Measurements from ENCODE around the gene ARHGAP45.

Gene ARHGAP45

DNA sequence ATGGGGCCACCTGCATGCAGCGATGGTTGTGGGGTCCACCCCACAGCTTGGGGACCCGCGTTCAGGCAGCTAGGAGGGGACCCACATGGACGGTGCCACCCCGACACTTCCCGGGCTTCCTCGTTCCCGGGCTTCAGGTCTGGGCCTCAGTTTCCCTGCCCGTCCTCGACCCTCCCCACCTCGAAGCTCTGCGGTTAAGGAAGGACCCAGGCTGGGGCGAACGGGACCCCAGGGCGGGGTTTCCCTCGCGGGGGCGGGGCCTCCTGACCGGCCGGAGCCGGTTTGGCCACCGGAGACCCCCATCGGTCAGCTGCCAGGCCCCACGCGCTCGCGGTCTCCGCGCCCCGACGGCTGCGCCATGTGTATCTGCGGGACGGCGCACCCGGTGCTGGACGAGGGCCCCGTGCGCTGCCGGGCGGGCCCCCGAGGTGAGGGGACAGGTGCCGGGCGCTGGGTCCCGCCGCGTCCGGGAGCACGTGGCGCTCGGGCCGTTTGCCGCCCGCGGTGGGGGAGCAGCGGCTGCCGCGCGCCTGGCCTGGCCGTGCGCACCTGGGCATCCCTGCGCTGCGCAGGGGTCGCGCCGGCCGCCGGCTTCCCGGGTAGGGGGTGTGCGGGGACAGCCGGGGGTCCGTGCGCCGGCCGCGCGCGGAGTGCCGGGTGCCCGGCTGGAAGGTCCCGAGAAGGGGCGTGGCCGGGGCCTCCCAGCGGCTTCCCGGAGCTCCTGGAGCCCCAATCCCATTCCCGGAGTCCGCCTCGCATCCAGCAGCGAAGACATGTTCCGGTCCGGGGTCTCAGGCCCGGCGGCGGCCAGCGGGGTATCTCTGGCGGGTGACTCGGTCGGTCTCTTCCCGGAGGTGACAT lies 4.2 kb downstream of the ARHGAP45 start:
- no peak for DNase-seq

DNA sequence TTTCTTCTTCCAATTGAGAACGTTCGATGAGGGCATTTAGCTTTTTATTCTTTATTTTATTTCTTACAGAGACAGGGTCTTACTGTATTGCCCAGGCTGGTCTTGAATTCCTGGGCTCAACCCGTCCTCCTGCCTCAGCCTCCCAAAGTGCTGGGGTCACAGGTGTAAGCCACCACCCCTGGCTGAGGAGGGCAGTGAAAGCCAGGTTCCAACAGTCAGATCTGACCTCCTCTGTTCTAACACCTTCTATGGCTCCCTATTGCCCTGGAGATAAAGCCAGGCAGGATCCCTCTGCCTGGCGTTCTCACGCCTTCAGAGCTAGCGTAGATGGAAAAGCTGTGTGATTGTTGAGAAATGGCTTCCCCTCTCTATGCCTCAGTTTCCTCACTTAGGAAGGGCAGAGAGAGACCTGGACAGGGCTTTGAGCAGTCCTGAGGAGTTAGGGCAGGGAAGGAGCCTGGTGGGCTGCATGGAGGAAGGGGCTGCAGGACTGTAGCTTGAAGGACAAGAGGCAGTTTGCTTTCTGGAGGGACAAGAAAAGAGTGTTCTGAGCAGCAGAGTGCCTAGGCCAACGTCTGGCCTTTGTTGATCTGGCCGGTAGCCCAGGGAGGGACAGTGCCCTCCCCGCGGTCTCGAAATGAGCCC lies 5.5 kb downstream of the ARHGAP45 start:
- no peak for DNase-seq

DNA sequence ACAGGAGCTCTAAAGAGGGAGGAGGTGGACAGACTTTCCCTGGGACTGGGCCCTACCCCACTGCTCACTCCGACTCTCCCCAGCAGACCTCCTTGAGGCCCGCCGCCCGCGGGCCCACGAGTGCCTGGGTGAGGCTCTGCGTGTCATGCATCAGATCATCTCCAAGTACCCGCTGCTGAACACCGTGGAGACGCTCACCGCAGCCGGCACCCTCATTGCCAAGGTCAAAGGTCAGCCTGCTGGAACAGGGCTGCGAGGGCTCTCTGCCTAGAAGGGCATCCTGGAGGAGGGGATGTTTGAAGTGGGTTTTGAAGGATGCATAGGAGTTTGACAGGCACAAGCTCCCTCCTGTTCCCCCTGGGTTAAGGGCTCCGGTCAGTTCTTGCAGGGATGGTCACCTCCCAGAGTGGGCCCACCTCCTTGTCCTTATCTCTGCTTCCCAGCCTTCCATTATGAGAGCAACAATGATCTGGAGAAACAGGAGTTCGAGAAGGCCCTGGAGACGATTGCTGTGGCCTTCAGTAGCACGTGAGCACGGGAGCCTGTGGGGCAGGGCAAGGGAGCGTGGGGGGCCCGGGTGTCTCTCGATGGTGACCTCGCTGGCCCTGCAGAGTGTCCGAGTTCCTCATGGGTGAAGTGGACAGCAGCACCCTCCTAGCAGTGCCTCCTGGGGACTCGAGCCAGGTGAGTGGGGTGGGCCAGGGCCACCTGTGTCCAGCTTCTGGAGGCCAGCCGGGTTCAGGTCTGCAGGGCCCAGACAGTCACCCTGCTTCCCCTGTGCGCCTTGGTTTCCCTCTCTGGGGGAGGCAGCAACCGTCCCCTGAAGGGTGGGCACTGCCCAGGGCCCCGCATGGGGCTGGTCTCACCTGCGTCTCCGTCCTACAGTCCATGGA lies 6.3 kb downstream of the ARHGAP45 start:
- DNase-seq = no peak

DNA sequence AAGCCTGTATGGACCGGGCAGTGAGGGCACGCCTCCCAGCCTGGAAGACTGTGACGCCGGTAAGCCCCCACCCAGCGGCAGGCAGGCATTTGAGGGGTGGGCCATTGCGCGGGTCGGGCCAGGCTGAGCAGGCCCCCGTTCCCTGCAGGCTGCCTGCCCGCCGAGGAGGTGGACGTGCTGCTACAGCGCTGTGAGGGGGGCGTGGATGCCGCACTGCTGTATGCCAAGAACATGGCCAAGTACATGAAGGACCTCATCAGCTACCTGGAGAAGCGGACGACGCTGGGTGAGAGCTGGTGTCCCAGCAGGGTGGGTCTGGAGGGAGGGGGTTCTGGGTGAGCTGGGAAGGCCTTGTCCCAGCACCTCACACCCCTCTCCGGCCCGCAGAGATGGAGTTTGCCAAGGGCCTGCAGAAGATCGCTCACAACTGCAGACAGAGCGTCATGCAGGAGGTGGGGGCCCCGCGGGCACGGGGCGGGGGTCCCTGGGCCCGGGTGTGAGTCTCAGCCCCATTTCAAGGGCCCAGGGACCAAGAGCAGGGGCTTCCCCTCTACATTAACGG lies 7.1 kb downstream of the ARHGAP45 start:
- DNase-seq = no peak

GRCh38 chr19:1074544-1075283 lies 7.7 kb downstream of the ARHGAP45 start:
- DNase-seq = peak; percentile 92

DNA sequence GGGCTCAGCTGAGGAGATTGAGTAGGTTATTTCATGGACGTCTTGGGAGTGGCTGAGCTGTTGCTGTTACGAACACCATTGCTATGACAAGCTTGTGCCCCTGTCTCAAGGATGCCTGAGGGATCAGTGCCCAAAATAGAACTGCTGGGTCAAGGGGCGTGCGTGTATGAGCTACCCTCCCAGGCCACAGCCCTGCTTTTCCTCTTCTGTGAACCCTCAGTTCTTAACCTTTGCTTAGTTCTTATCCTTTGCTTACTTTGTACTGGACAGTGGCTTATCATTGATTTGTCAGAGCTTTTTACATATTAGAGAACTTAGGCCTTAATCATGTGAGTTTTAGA lies 9.0 kb downstream of the ARHGAP45 start:
- DNase-seq = no peak

DNA sequence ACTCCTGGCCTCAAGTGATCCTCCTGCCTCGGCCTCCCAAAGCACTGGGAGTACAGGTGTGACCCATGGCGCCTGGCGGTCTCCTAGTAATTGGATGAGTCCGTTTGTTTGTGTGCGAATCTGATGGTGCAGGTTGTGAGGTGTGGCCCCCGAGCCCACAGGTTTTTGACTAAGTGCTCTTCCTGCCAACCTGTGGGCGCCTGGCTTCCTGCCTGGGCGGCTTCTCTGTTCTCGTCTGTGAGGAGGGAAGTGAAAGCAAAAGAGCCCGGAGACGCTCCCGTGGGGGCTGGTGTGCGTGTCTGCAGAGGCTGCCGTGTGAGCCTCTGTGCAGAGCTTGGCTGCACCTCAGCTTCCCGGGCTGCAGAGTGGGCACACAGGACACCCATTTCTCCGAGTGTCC lies 10.0 kb downstream of the ARHGAP45 start:
- DNase-seq = no peak

DNA sequence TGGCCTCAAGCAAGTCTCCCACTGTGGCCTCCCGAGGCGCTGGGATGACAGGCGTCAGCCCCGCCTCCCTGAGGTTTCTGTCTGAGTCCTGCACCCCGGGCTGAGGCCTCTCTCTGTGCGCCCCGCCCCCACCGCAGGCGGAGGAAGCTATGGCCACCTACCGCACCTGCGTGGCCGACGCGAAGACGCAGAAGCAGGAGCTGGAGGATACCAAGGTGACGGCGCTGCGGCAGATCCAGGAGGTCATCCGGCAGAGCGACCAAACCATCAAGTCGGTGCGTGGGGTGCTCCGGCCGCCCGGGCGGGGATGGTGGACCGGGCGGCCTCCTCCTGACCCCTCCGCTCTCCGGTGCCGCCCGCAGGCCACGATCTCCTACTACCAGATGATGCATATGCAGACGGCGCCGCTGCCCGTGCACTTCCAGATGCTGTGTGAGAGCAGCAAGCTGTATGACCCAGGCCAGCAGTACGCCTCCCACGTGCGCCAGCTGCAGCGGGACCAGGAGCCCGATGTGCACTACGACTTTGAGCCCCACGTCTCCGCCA lies 12.7 kb downstream of the ARHGAP45 start:
- DNase-seq = no peak

- no peak for DNase-seq
Measured at GRCh38 chr19:1080360-1081161, 13.6 kb downstream of the ARHGAP45 start.

GRCh38 chr19:1081301-1082164 lies 14.6 kb downstream of the ARHGAP45 start:
- DNase-seq = no peak

GRCh38 chr19:1082165-1082927 lies 15.4 kb downstream of the ARHGAP45 start:
- peak; percentile 86 for DNase-seq

DNA sequence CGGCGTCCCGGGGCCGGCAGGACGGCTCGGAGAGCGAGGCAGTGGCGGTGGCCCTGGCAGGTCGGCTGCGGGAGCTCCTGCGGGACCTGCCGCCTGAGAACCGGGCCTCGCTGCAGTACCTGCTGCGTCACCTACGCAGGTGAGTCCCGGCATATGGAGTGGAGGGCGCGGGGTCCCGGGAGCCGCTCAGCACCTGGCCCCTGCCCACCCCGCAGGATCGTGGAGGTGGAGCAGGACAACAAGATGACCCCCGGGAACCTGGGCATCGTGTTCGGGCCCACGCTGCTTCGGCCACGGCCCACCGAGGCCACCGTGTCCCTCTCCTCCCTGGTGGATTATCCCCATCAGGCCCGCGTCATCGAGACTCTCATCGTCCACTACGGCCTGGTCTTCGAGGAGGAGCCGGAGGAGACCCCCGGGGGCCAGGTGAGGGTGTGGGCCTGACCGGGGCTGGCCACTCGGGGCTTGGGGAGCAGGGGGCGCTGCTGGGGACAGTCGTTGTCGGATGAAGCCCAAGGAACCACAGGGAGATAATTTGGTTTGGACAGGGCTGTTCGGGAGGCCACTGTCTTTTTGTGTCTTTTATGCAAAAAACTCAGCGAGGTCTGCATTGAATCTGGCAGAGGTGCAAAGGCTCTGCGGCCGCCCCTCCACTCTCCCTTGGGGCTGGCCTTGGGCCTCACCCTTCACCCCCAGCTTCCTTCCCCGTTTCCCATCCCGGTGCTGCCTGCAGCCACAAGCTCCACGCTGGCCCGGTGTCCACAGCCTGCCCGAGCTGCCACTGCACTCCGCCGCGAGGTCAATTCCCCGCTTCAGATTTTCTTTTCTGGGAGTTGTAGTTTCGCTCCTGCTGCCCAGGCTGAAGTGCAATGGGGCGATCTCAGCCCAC lies 16.2 kb downstream of the ARHGAP45 start:
- no peak for DNase-seq

GRCh38 chr19:1084024-1084868 lies 17.3 kb downstream of the ARHGAP45 start:
- DNase-seq = no peak

DNA sequence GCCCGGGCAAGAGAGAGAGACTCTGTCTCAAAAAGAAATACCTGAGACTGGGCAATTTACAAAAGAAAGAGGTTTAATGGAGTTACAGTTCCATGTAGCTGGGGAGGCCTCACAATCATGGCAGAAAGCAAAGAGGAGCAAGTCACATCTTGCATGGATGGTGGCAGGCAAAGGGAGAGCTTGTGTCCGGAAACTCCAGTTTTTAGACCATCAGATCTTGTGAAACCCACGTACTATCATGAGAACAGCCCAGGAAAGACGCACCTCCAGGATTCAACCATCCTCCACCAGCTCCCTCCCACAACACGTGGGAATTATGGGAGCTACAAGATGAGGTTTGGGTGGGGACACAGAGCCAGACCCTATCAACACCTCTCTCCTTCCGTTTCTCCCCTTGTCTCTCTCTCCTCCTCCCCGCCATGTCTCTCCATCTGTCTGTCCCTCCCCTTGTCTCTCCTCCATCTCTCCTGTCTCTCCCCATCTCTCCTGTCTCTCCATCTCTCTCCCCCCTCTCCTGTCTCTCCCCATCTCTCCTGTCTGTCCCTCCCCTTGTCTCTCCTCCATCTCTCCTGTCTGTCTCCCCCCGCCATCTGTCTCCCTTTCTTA lies 18.2 kb downstream of the ARHGAP45 start:
- DNase-seq = no peak

- no peak for DNase-seq
Measured at GRCh38 chr19:1085676-1086442, 18.9 kb downstream of the ARHGAP45 start.

DNA sequence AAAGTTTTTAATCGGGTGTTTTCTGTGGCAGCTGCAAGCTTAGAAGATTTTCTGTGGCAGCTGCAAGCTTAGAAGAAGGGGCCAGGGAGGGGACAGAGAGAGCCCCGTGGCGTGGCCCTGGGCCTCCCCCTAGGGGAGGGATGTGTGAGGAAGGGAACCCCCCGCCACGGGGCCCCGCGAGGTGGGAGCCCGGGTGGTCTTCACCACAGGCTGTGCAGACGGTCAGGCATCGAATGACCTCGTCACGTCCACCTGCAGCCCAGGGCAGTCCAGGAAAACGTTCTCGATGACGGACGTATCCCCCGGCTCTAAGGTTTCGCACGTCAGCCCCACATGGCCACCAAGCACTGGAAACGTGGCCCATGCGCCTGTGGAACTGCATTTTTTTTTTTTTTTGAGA lies 19.6 kb downstream of the ARHGAP45 start:
- no peak for DNase-seq

All from NCI-H2171 (cell line).